NK-92 (cell line): ENCODE results near the gene PIWIL4.

Experiments used
- DNase-seq: peaks from one replicate; lab custom pipeline; 2025; ENCODE audit not compliant: unreplicated experiment; lab: John Stamatoyannopoulos, UW

The PIWIL4 gene

GRCh38 chr11:94567181-94567670 lies at the start of gene PIWIL4:
Gene PIWIL4, plus strand, starts transcription at chr11:94567368. Its CDS starts 151 bp downstream, at chr11:94567519.
- DNase-seq = no peak

DNA sequence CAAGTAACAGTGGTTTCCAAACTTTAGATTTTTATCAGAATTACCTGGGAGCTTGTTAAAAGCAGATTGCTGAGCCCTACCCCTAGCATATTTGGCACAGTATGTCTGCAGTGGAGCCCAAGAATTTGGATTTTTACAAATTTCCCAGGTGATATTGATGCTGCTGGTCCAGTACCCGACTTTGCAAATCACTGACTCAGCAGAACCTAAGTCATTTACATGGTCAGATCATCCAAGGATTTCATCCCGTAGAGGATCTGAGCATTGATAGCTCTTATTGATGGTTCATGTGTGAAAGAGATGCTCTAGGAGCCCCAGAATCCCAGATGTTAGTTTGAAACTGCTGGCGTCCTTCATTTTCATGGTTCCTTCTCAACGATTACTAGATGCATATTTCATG lies 48.9 kb upstream of the PIWIL4 start:
- DNase-seq = no peak

GRCh38 chr11:94519478-94520084 lies 47.6 kb upstream of the PIWIL4 start:
- DNase-seq = no peak

DNA sequence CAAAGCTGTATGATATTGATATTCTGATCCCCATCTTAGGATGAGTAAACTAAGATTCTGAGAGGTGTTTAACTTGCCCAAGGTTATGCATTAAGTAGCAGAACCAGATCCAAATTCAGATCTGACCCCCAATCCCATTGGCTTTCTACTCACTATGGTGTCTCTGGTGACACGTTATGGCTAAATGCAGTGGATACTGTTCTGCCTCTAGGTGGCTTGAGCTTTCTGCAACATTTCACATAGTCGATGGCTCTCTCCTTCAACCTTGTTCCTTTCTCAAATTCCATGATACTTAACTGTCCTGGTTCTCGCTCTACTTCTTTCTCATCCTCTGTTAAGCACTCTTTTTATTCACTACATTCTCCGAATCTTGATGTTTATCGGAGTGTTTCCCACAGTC lies 45.5 kb upstream of the PIWIL4 start:
- DNase-seq = no peak

DNA sequence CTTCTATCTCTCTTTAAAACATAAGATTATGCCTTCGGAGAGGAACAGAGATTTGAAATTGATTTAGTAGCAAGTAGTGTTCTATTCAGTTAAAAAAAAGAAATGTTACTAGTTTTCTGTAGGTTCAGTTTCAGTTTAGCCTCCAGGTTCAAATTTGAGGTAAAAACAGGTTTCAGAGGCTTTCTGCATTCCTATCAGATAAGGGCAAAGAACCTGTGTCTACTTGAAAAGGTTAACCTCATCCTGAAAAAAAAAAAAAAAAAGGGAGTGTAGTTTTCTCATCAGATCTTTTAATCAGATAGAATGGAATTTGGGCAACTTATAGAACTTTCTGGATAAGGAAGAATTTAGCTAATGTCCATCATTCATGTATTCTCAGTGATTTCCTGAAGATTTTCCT lies 42.8 kb upstream of the PIWIL4 start:
- DNase-seq = no peak

- no peak for DNase-seq
Observed at GRCh38 chr11:94525546-94526324, 41.4 kb upstream of the PIWIL4 start.

GRCh38 chr11:94526645-94527438 lies 40.3 kb upstream of the PIWIL4 start:
- DNase-seq = no peak

GRCh38 chr11:94528551-94528950 lies 38.6 kb upstream of the PIWIL4 start:
- DNase-seq = no peak

- DNase-seq = no peak
Observed at GRCh38 chr11:94532211-94532610, 35.0 kb upstream of the PIWIL4 start.

GRCh38 chr11:94533206-94533605 lies 34.0 kb upstream of the PIWIL4 start:
- DNase-seq = no peak

GRCh38 chr11:94533696-94534630 lies 33.2 kb upstream of the PIWIL4 start:
- DNase-seq = no peak

DNA sequence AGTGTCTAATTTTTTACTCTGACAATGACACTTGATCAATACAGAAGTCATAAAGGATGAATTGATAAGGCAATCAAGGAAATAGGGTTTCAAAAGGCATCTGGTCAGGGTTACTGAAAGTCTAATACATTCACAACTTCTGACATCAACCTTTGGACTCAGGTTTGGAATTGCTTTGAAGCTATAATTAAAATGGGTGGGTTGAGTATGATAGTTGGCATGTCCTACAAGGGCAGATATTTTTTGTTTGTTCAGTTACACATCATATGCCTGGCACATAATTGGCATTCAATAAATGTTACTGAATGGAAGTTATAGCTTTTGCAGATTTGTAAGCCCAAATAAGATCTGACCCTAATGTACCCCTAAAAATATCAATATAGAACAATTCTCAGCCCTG lies 30.8 kb upstream of the PIWIL4 start:
- no peak for DNase-seq

- DNase-seq = no peak
Observed at GRCh38 chr11:94537031-94537600, 30.1 kb upstream of the PIWIL4 start.

DNA sequence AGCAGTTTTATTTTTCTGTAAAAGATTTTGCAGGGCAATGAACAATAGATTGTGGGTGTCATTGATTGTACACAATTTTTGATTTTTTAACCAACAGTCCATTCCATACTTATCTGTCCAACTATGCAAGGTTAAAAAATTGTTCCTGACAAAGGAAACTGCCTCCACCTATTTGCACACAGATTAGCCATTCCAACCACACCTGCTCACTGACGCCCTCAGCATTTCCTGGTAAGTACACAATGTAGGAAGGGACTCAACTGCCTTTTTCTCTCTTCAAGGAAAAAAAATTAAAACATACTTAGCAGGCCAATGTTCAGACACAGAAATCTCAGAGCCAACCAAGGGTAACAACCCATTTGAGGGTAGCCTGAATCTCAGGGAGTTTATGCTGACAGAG lies 27.7 kb upstream of the PIWIL4 start:
- no peak for DNase-seq

GRCh38 chr11:94543695-94544645 lies 23.2 kb upstream of the PIWIL4 start, which contains the start of gene FUT4:
Gene FUT4, plus strand, starts transcription at chr11:94543921. Its CDS starts 213 bp downstream, at chr11:94544134.
- no peak for DNase-seq

- DNase-seq = no peak
Observed at GRCh38 chr11:94544646-94545263, 22.4 kb upstream of the PIWIL4 start.

DNA sequence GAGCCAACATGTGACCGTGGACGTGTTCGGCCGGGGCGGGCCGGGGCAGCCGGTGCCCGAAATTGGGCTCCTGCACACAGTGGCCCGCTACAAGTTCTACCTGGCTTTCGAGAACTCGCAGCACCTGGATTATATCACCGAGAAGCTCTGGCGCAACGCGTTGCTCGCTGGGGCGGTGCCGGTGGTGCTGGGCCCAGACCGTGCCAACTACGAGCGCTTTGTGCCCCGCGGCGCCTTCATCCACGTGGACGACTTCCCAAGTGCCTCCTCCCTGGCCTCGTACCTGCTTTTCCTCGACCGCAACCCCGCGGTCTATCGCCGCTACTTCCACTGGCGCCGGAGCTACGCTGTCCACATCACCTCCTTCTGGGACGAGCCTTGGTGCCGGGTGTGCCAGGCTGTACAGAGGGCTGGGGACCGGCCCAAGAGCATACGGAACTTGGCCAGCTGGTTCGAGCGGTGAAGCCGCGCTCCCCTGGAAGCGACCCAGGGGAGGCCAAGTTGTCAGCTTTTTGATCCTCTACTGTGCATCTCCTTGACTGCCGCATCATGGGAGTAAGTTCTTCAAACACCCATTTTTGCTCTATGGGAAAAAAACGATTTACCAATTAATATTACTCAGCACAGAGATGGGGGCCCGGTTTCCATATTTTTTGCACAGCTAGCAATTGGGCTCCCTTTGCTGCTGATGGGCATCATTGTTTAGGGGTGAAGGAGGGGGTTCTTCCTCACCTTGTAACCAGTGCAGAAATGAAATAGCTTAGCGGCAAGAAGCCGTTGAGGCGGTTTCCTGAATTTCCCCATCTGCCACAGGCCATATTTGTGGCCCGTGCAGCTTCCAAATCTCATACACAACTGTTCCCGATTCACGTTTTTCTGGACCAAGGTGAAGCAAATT lies 21.7 kb upstream of the PIWIL4 start:
- DNase-seq = no peak

- DNase-seq = no peak
Observed at GRCh38 chr11:94546162-94546470, 21.1 kb upstream of the PIWIL4 start.
